Hepatocyte (in vitro differentiated cells): ENCODE results near the gene VAPB.

Experiments used
- EZH2 ChIP-seq: fragments of 200-600 bp; sonication (generic); IDR thresholded peaks from 2 replicates; pipeline ENCODE4 v1.6.1; 2016; ENCODE audit warnings: antibody characterized with exemption, mild to moderate bottlenecking, borderline replicate concordance
- EZH2phosphoT487 ChIP-seq: fragments of 200-600 bp; sonication (generic); IDR thresholded peaks from one replicate; pipeline ENCODE4 v1.6.1; 2018; ENCODE audit warnings: antibody characterized with exemption, mild to moderate bottlenecking, low read depth, moderate library complexity; ENCODE audit not compliant: unreplicated experiment, severe bottlenecking
- TF ChIP-seq, protein P1 (sequence below): fragments of 200-600 bp; sonication (generic); IDR thresholded peaks from 2 replicates; pipeline ENCODE4 v1.5.1; 2016; ENCODE audit warnings: antibody characterized with exemption, mild to moderate bottlenecking; ENCODE audit not compliant: poor library complexity

- TF ChIP-seq, protein P1, sequence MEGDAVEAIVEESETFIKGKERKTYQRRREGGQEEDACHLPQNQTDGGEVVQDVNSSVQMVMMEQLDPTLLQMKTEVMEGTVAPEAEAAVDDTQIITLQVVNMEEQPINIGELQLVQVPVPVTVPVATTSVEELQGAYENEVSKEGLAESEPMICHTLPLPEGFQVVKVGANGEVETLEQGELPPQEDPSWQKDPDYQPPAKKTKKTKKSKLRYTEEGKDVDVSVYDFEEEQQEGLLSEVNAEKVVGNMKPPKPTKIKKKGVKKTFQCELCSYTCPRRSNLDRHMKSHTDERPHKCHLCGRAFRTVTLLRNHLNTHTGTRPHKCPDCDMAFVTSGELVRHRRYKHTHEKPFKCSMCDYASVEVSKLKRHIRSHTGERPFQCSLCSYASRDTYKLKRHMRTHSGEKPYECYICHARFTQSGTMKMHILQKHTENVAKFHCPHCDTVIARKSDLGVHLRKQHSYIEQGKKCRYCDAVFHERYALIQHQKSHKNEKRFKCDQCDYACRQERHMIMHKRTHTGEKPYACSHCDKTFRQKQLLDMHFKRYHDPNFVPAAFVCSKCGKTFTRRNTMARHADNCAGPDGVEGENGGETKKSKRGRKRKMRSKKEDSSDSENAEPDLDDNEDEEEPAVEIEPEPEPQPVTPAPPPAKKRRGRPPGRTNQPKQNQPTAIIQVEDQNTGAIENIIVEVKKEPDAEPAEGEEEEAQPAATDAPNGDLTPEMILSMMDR, result no peak
- TF ChIP-seq EZH2, result no peak
- TF ChIP-seq EZH2phosphoT487, result no peak
These were observed 12.1 kb downstream of the VAPB start for GRCh38 chr20:58401162-58401561.
